Measurements from ENCODE around the gene NDC80. TPM values are rescaled to one million over a fixed set of nuclear protein-coding genes. Genes with fewer than 3 reads are reported as not detected.
"Not testable (repeated sequence)": the region's sequence is repeated elsewhere in the genome, so short reads cannot be mapped to it uniquely, and the experiment has no call there.

NDC80 gene
- total RNA-seq, 2 experiments from 2014 or later: 6.3 to 7.5 TPM

DNA sequence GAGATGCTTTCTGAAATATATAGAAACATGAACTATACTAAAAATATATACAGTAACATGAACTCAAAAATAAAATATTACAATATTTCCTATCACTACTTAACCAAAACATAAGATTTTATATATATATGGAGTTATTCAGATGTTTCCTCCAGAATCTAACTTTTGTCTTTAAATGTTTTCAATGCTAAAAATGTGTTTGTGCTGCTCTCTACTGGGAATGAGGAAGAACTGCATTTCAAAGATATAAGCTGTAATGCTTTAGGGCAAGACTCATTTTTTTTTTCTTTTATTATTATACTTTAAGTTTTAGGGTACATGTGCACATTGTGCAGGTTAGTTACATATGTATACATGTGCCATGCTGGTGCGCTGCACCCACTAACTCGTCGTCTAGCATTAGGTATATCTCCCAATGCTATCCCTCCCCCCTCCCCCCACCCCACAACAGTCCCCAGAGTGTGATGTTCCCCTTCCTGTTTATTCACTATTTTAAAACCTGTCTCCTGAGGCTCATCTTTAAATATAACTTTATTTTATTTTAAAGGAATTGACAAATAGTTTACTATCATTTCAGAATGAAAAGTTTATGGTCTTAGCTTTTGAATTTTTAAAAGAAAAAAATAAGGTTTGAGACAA, 29.3 kb upstream of the NDC80 start:
- peak in 3 of 14 experiments; percentile 46 to 57 (median 55) for DNase-seq
- H3K27me3 Mint-ChIP-seq; H3K4me3 ChIP-seq (ENCODE audit: low read length); H3K9me3 Mint-ChIP-seq; H3K27ac ChIP-seq (ENCODE audit: low read depth in 1 of 2, low read length in 2 of 2); H3K27ac Mint-ChIP-seq; H3K27me3 ChIP-seq (ENCODE audit: control insufficient read depth in 1 of 2, insufficient read depth in 2 of 2, low read length in 2 of 2); H3K9me3 ChIP-seq (ENCODE audit: control insufficient read depth in 1 of 2, insufficient read depth in 1 of 2, low read length in 2 of 2); H3K4me1 ChIP-seq (ENCODE audit: insufficient read depth, low read length); H3K4me3 Mint-ChIP-seq: not testable (repeated sequence)
- peak; percentile 37 for ATAC-seq (ENCODE audit: poor library complexity)
- intact Hi-C loops (cut with DNase I, micrococcal nuclease): loop anchor here (1.0 to 10.0 kb wide), 7 partner anchors 205 to 1797 kb away; no protein-coding TSS in a partner anchor
- TF ChIP-seq, protein P1, sequence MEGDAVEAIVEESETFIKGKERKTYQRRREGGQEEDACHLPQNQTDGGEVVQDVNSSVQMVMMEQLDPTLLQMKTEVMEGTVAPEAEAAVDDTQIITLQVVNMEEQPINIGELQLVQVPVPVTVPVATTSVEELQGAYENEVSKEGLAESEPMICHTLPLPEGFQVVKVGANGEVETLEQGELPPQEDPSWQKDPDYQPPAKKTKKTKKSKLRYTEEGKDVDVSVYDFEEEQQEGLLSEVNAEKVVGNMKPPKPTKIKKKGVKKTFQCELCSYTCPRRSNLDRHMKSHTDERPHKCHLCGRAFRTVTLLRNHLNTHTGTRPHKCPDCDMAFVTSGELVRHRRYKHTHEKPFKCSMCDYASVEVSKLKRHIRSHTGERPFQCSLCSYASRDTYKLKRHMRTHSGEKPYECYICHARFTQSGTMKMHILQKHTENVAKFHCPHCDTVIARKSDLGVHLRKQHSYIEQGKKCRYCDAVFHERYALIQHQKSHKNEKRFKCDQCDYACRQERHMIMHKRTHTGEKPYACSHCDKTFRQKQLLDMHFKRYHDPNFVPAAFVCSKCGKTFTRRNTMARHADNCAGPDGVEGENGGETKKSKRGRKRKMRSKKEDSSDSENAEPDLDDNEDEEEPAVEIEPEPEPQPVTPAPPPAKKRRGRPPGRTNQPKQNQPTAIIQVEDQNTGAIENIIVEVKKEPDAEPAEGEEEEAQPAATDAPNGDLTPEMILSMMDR (IDR thresholded peaks at IDR 0.05): peak; percentile 74
- ChIA-PET CTCF (interaction anchor here (1.3 to 2.2 kb wide), 4 partner anchors 12 to 1677 kb away, joined by 3 to 10 read pairs (median 5); no protein-coding TSS in a partner anchor), POLR2A (interaction anchor here (0.6 to 1.4 kb wide), 7 partner anchors 10 to 1830 kb away, joined by 3 to 4 read pairs (median 3); partner anchors contain the start of gene ENOSF1)
- peaks cover 12% of the 10 kb centered on the region for H3K4me1 Mint-ChIP-seq (ENCODE audit: low read depth)
- peaks cover 63% of the 10 kb centered on the region for H3K36me3 Mint-ChIP-seq (ENCODE audit: low read depth)
- peaks cover 15% of the 10 kb centered on the region for H3K36me3 ChIP-seq (ENCODE audit: insufficient read depth, low read length)

DNA sequence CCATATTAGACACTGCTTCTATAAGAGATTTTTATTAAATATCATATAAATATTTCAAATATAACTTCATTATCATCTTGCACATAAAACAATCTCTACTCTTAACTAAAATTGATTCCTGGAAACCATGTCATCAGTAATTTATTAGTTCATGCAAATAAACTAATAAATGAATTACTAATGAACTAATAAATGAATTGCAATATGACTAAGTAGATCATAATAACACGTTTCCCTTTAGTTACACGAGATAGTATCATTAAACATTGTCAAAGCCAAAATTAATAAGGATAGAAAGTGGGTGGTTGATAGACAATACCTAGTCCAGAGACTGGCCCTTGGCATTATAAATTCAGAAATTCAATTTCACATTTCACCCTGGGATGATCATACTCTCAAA, 26.2 kb upstream of the NDC80 start:
- ChIA-PET CTCF (no interaction called here), POLR2A (no interaction called here)
- Histone ChIP-seq H3K36me3 (ENCODE audit: insufficient read depth, low read length) (peaks cover 20% of the 10 kb centered on the region), H3K9me3 (ENCODE audit: control insufficient read depth in 1 of 2, insufficient read depth in 1 of 2, low read length in 2 of 2) (no peaks in the 10 kb centered on the region), H3K27me3 (ENCODE audit: control insufficient read depth in 1 of 2, insufficient read depth in 2 of 2, low read length in 2 of 2) (no peaks in the 10 kb centered on the region), H3K4me1 (ENCODE audit: insufficient read depth, low read length) (no peaks in the 10 kb centered on the region), H3K4me3 (ENCODE audit: low read length) (no peak overlapping the region), H3K27ac (ENCODE audit: low read depth in 1 of 2, low read length in 2 of 2) (no peak overlapping the region)
- ATAC-seq (ENCODE audit: poor library complexity) (no peak), DNase-seq (no peak)
- intact Hi-C loops (cut with DNase I, micrococcal nuclease): loop anchor here (5.0 to 10.0 kb wide), 2 partner anchors 438 to 1800 kb away; no protein-coding TSS in a partner anchor
- TF ChIP-seq, protein P1 (IDR thresholded peaks at IDR 0.05): no peak
- Mint-ChIP-seq H3K4me3 (no peak overlapping the region), H3K27me3 (no peaks in the 10 kb centered on the region), H3K27ac (no peak overlapping the region), H3K9me3 (no peaks in the 10 kb centered on the region), H3K4me1 (ENCODE audit: low read depth) (peaks cover 23% of the 10 kb centered on the region), H3K36me3 (ENCODE audit: low read depth) (peaks cover 65% of the 10 kb centered on the region)

DNA sequence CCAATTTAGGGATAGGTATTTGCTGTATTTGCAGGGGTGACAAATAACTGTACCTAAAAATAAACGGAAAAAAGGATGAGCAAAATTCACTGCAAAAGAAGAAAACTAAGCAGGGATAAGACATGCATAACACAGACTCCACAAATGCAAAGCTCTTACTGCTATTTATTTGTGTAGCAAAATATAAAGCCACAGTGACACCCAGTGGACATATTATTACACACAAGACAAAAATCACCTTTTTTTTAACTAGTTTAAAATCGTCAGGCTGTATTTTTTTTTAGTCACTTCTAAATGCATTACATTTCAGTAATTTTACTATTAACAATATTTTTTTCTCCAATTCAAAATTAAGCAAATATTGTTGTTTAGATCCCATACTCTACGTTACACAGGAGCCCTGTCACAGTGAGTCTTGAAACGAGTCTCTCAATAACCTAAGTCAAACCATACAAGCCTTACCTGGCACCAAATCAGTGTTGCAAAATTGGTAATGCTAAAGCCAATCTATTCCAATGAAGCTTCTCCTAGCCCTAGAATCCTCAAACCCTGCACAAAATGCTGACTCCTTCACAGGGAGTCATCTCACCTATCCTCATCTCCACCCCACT, 23.8 kb upstream of the NDC80 start:
- H3K36me3 Mint-ChIP-seq (ENCODE audit: low read depth): peaks cover 71% of the 10 kb centered on the region
- Histone ChIP-seq H3K27ac (ENCODE audit: low read depth in 1 of 2, low read length in 2 of 2) (no peak overlapping the region), H3K36me3 (ENCODE audit: insufficient read depth, low read length) (peaks cover 19% of the 10 kb centered on the region), H3K4me1 (ENCODE audit: insufficient read depth, low read length) (no peaks in the 10 kb centered on the region), H3K4me3 (ENCODE audit: low read length) (no peak overlapping the region), H3K27me3 (ENCODE audit: control insufficient read depth in 1 of 2, insufficient read depth in 2 of 2, low read length in 2 of 2) (no peaks in the 10 kb centered on the region), H3K9me3 (ENCODE audit: control insufficient read depth in 1 of 2, insufficient read depth in 1 of 2, low read length in 2 of 2) (no peaks in the 10 kb centered on the region)
- TF ChIP-seq, protein P1 (IDR thresholded peaks at IDR 0.05): peak; percentile 88
- CTCF ChIA-PET: interaction anchor here (0.7 to 1.5 kb wide), 11 partner anchors 10 to 1715 kb away, joined by 3 to 7 read pairs (median 3); no protein-coding TSS in a partner anchor
- ATAC-seq (ENCODE audit: poor library complexity) (peak; percentile 62), DNase-seq (peak in 3 of 14 experiments; percentile 50 to 67 (median 66))
- intact Hi-C loops (cut with DNase I, micrococcal nuclease): loop anchor here (1.0 to 10.0 kb wide), 5 partner anchors 210 to 1803 kb away; no protein-coding TSS in a partner anchor
- H3K4me3 Mint-ChIP-seq: no peak overlapping the region
- no peaks in the 10 kb centered on the region for H3K9me3 Mint-ChIP-seq
- H3K27ac Mint-ChIP-seq: no peak overlapping the region
- H3K27me3 Mint-ChIP-seq: no peaks in the 10 kb centered on the region
- H3K4me1 Mint-ChIP-seq (ENCODE audit: low read depth): peaks cover 18% of the 10 kb centered on the region
- POLR2A ChIA-PET: interaction anchor here (0.7 to 3.1 kb wide), 3 partner anchors 89 to 452 kb away, joined by 3 to 23 read pairs (median 11); partner anchors contain the start of gene SMCHD1

Data from CD4-positive, alpha-beta T cell (primary cell).